ENCODE data around the gene ITPR1.

ITPR1 gene

GRCh38 chr3:4525560-4526223 lies 32.5 kb downstream of the ITPR1 start:
- Histone ChIP-seq H3K36me3 (ENCODE audit: insufficient read depth, low read length) (peaks cover 18% of the 10 kb centered on the region; the same call in 1 of the 2 replicates), H2AFZ (ENCODE audit: low read length) (no peak overlapping the region), H3F3A (ENCODE audit: low read depth) (no peaks in the 10 kb centered on the region), H4K20me1 (ENCODE audit: insufficient read depth, low read length, poor library complexity, severe bottlenecking) (no peaks in the 10 kb centered on the region), H3K27me3 (ENCODE audit: insufficient read depth, low read length, poor library complexity, severe bottlenecking) (no peaks in the 10 kb centered on the region), H3K4me1 (ENCODE audit: insufficient read depth, low read length, poor library complexity, severe bottlenecking) (peaks cover 19% of the 10 kb centered on the region), H3K4me2 (ENCODE audit: low read depth, low read length, poor library complexity, severe bottlenecking) (no peak overlapping the region), H3K4me3 (ENCODE audit: low read length, poor library complexity, severe bottlenecking) (no peak overlapping the region), H3K79me2 (ENCODE audit: insufficient read depth, low read length) (peaks cover 75% of the 10 kb centered on the region), H3K9me3 (ENCODE audit: insufficient read depth, low read depth, low read length) (no peaks in the 10 kb centered on the region), H3K9ac (ENCODE audit: low read depth, low read length, poor library complexity, severe bottlenecking) (no peak overlapping the region), H3K9me2 (replicated peaks; ENCODE audit: low read depth, low read length) (no peaks in the 10 kb centered on the region)
- TF ChIP-seq CTCF (conservative IDR thresholded peaks at IDR 0.05; ENCODE audit: low read length) = no peak
- no peak for TF ChIP-seq EZH2phosphoT487 (IDR thresholded peaks at IDR 0.05; ENCODE audit: borderline replicate concordance)

- Histone ChIP-seq H3K27me3 (ENCODE audit: insufficient read depth, low read length, poor library complexity, severe bottlenecking) (no peaks in the 10 kb centered on the region), H3K9me2 (replicated peaks; ENCODE audit: low read depth, low read length) (no peaks in the 10 kb centered on the region), H2AFZ (ENCODE audit: low read length) (no peak overlapping the region), H3K36me3 (ENCODE audit: insufficient read depth, low read length) (no peaks in the 10 kb centered on the region), H3K4me3 (ENCODE audit: low read length, poor library complexity, severe bottlenecking) (no peak overlapping the region), H3K79me2 (ENCODE audit: insufficient read depth, low read length) (peaks cover 85% of the 10 kb centered on the region), H3K9me3 (ENCODE audit: insufficient read depth, low read depth, low read length) (no peaks in the 10 kb centered on the region), H3K4me2 (ENCODE audit: low read depth, low read length, poor library complexity, severe bottlenecking) (no peak overlapping the region), H4K20me1 (ENCODE audit: insufficient read depth, low read length, poor library complexity, severe bottlenecking) (no peaks in the 10 kb centered on the region), H3F3A (ENCODE audit: low read depth) (no peaks in the 10 kb centered on the region), H3K4me1 (ENCODE audit: insufficient read depth, low read length, poor library complexity, severe bottlenecking) (peaks cover 34% of the 10 kb centered on the region), H3K9ac (ENCODE audit: low read depth, low read length, poor library complexity, severe bottlenecking) (no peak overlapping the region)
- no peak for TF ChIP-seq EZH2phosphoT487 (IDR thresholded peaks at IDR 0.05; ENCODE audit: borderline replicate concordance)
- no peak for TF ChIP-seq CTCF (conservative IDR thresholded peaks at IDR 0.05; ENCODE audit: low read length)
Measured at GRCh38 chr3:4528320-4528719, 35.2 kb downstream of the ITPR1 start.

- no peaks in the 10 kb centered on the region for H3K9me2 ChIP-seq (replicated peaks; ENCODE audit: low read depth, low read length)
- no peaks in the 10 kb centered on the region for H4K20me1 ChIP-seq (ENCODE audit: insufficient read depth, low read length, poor library complexity, severe bottlenecking)
- H3K79me2 ChIP-seq (ENCODE audit: insufficient read depth, low read length) = peaks cover 83% of the 10 kb centered on the region
- no peak overlapping the region for H3K9ac ChIP-seq (ENCODE audit: low read depth, low read length, poor library complexity, severe bottlenecking)
- no peaks in the 10 kb centered on the region for H3K9me3 ChIP-seq (ENCODE audit: insufficient read depth, low read depth, low read length)
- no peaks in the 10 kb centered on the region for H3K27me3 ChIP-seq (ENCODE audit: insufficient read depth, low read length, poor library complexity, severe bottlenecking)
- no peak overlapping the region for H2AFZ ChIP-seq (ENCODE audit: low read length)
- TF ChIP-seq CTCF (conservative IDR thresholded peaks at IDR 0.05; ENCODE audit: low read length) (no peak), EZH2phosphoT487 (IDR thresholded peaks at IDR 0.05; ENCODE audit: borderline replicate concordance) (no peak)
- no peak overlapping the region for H3K4me2 ChIP-seq (ENCODE audit: low read depth, low read length, poor library complexity, severe bottlenecking)
- H3F3A ChIP-seq (ENCODE audit: low read depth) = no peaks in the 10 kb centered on the region
- H3K4me1 ChIP-seq (ENCODE audit: insufficient read depth, low read length, poor library complexity, severe bottlenecking) = peaks cover 34% of the 10 kb centered on the region
- no peak overlapping the region for H3K4me3 ChIP-seq (ENCODE audit: low read length, poor library complexity, severe bottlenecking)
- no peaks in the 10 kb centered on the region for H3K36me3 ChIP-seq (ENCODE audit: insufficient read depth, low read length)
Measured at GRCh38 chr3:4528819-4529600, 35.9 kb downstream of the ITPR1 start.

Data from Loucy (cell line).